ENCODE results near the gene ZNF324B. TPM values are rescaled to one million over a fixed set of nuclear protein-coding genes. Genes with fewer than 3 reads are reported as not detected.
"Not testable (repeated sequence)": the region's sequence is repeated elsewhere in the genome, so short reads cannot be mapped to it uniquely, and the experiment has no call there.

ZNF324B gene
- total RNA-seq, 4 donors from 2014 or later, result 6.5 to 10.1 (median 8.0) TPM

DNA sequence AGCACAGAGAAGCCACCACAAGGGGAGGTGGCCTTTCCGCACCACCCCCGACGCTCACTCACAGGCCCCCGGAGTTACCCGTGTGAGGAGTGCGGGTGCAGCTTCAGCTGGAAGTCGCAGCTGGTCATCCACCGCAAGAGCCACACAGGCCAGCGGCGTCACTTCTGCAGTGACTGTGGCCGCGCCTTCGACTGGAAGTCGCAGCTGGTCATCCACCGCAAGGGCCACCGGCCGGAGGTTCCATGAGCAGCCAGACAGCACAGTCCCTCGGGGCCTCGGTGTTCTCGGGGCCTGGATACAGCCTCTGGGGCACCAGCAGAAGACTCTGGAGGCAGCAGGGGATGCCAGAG, 29.0 kb downstream of the ZNF324B start:
- Histone ChIP-seq H3K27ac (no peak overlapping the region), H3K27me3 (no peaks in the 10 kb centered on the region), H3K4me1 (peaks cover 7 to 19% (median 11%) of the 10 kb centered on the region in 3 donors), H3K9me3 (no peaks in the 10 kb centered on the region), H3K4me3 (no peak overlapping the region), H3K36me3 (peaks cover 3 to 40% (median 6%) of the 10 kb centered on the region in 3 donors)
- no peak for TF ChIP-seq POLR2A (IDR thresholded peaks at IDR 0.05)
- TF ChIP-seq, protein P1, sequence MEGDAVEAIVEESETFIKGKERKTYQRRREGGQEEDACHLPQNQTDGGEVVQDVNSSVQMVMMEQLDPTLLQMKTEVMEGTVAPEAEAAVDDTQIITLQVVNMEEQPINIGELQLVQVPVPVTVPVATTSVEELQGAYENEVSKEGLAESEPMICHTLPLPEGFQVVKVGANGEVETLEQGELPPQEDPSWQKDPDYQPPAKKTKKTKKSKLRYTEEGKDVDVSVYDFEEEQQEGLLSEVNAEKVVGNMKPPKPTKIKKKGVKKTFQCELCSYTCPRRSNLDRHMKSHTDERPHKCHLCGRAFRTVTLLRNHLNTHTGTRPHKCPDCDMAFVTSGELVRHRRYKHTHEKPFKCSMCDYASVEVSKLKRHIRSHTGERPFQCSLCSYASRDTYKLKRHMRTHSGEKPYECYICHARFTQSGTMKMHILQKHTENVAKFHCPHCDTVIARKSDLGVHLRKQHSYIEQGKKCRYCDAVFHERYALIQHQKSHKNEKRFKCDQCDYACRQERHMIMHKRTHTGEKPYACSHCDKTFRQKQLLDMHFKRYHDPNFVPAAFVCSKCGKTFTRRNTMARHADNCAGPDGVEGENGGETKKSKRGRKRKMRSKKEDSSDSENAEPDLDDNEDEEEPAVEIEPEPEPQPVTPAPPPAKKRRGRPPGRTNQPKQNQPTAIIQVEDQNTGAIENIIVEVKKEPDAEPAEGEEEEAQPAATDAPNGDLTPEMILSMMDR (IDR thresholded peaks at IDR 0.05), result no peak
- intact Hi-C loops (cut with DNase I), result no loop called here
- 94 to 100% methylated on average over 14 to 20 of the region's 20 CpGs for WGBS, 2 donors
- DNase-seq, result no peak

DNA sequence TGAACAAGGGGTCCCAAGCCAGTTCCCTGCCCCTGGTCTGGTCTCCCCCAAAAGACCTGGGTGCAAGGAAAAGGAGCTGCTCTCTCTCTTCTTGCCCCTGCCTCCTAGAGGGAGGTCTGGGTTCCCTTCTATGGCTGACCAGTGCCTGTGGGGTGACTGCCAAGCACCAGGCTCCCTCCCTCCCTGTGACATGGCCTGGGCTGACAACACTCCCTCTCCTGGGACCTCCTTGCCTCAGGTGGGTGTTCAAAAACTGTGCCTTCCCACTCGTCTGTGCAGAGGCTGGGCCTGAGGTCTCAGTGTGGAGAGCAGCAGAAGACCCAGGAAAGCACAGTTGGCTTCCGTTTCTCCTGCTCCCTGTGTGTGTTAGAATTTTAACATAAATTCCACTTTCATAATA, 29.4 kb downstream of the ZNF324B start:
- Histone ChIP-seq H3K9me3 (no peaks in the 10 kb centered on the region), H3K27me3 (no peaks in the 10 kb centered on the region), H3K36me3 (peaks cover 3 to 40% (median 6%) of the 10 kb centered on the region in 3 donors), H3K4me1 (peaks cover 7 to 18% (median 10%) of the 10 kb centered on the region in 3 donors), H3K27ac (no peak overlapping the region), H3K4me3 (no peak overlapping the region)
- DNase-seq, result no peak
- 82 to 100% methylated on average over 1 to 2 of the region's 2 CpGs for WGBS, 2 donors
- TF ChIP-seq, protein P1 (IDR thresholded peaks at IDR 0.05), result no peak
- no peak for TF ChIP-seq POLR2A (IDR thresholded peaks at IDR 0.05)
- intact Hi-C loops (cut with DNase I), result no loop called here

DNA sequence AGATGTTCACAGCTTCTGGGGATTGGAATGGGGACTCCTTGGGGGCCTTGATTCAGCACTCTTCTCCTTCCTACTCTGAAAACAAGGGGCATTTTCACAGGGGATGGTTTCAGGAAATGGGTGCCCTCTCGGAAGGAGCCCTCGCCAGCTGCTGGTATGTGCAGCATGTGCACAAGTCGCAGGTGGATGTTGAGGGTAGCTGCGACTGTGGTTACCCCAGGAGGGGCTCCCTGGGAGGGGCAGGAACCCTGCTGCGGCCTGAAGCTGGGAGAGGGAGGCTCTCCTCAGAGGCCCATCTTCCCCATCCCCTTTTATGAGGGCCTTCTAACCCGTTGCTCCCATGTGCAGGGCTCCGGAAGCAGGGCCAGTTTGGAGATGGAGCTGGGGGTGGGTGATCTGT, 30.9 kb downstream of the ZNF324B start:
- Histone ChIP-seq H3K4me3 (no peak overlapping the region), H3K27ac (no peak overlapping the region), H3K36me3 (peaks cover 3 to 40% (median 6%) of the 10 kb centered on the region in 3 donors), H3K27me3 (no peaks in the 10 kb centered on the region), H3K4me1 (peaks cover 0 to 8% (median 1%) of the 10 kb centered on the region in 3 donors), H3K9me3 (no peaks in the 10 kb centered on the region)
- 72 to 100% methylated on average over 2 to 3 of the region's 7 CpGs for WGBS, 2 donors
- TF ChIP-seq POLR2A (IDR thresholded peaks at IDR 0.05), result no peak
- TF ChIP-seq, protein P1 (IDR thresholded peaks at IDR 0.05), result no peak
- intact Hi-C loops (cut with DNase I), result no loop called here
- no peak for DNase-seq

DNA sequence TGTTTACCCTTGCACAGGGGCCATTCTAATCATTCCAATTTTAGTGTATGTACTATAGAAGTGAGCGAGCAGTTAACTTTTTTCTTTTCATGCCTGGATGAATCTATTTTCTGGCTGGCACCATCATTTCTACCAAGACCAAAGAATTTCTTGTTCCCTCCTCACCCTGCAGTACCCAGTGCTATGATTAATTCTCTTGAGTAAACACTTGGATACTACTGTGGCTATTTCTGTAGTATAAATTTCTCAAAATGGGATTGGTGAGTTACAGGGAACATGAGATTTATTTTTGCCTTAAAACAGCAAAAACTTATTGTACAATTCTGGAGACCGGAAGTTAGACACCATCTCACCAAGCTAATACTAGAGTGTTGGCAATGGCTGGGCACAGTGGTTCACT, 32.4 kb downstream of the ZNF324B start:
- H3K9me3 ChIP-seq, result no peaks in the 10 kb centered on the region
- intact Hi-C loops (cut with DNase I), result no loop called here
- H3K36me3 ChIP-seq, result peaks cover 3 to 27% (median 6%) of the 10 kb centered on the region in 3 donors
- H3K4me3 ChIP-seq, result no peak overlapping the region
- H3K27ac ChIP-seq, result no peak overlapping the region
- TF ChIP-seq, protein P1 (IDR thresholded peaks at IDR 0.05), result no peak
- TF ChIP-seq POLR2A (IDR thresholded peaks at IDR 0.05), result no peak
- no peaks in the 10 kb centered on the region for H3K27me3 ChIP-seq
- WGBS, 2 donors, result 62 to 70% methylated on average over 2 of the region's 2 CpGs
- DNase-seq, result no peak
- H3K4me1 ChIP-seq, result peaks cover 0 to 15% (median 5%) of the 10 kb centered on the region in 3 donors

DNA sequence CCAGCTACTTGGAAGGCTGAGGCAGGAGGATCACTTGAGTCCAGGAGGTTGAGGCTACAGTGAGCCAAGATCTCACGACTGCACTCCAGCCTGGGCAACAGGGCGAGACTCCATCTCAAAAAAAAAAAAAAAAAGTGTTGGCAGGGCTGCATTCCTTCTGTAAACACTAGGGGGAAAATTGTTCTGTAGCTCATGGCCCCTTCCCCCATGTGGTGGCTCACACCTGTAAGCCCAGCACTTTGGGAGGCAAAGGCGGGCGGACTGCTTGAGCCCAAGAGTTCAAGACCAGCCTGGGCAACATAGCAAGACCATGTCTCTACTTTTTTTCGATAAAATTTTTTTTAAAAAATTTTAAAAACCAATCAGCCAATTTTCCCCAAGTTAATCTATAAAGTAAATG, 32.9 kb downstream of the ZNF324B start:
- WGBS, 2 donors, result 82 to 91% methylated on average over 5 of the region's 5 CpGs
- TF ChIP-seq, protein P1 (IDR thresholded peaks at IDR 0.05), result peak in 1 of 6 experiments; percentile 13

More for the DNA sequence above, 32.9 kb downstream of the ZNF324B start:
- DNase-seq; intact Hi-C loops (cut with DNase I); H3K4me3 ChIP-seq; H3K9me3 ChIP-seq; H3K27ac ChIP-seq; H3K27me3 ChIP-seq: not testable (repeated sequence)
- Histone ChIP-seq H3K4me1 (peaks cover 0 to 18% (median 5%) of the 10 kb centered on the region in 3 donors), H3K36me3 (peaks cover 3 to 22% (median 6%) of the 10 kb centered on the region in 3 donors)

Measured in esophagus squamous epithelium (tissue), 5 donors.